Activated T-helper 17 cell treated with anti-CD3 and anti-CD28 coated beads, Interleukin-2, amount 50 U/mL, for 72 hours (primary cell): ENCODE data around the gene BBX. TPM values are rescaled to one million over a fixed set of nuclear protein-coding genes. Genes with fewer than 3 reads are reported as not detected.
A peak's percentile ranks its signal among the peaks of the same experiment; 100 is the strongest.

Source experiments
- ATAC-seq: fragments of 150-1000 bp; cut with Tn5 transposase; replicated peaks from 2 replicates; pipeline ENCODE4 v1.10.0; 2021; ENCODE audit warnings: mild to moderate bottlenecking, moderate library complexity
- H3K27ac Mint-ChIP-seq: one replicate; pipeline ENCODE4 v1.8.0; 2022; ENCODE audit warnings: mixed read lengths
- H3K27me3 Mint-ChIP-seq: one replicate; pipeline ENCODE4 v1.8.0; 2022; ENCODE audit warnings: mixed read lengths
- H3K36me3 Mint-ChIP-seq: one replicate; pipeline ENCODE4 v1.8.0; 2022; ENCODE audit warnings: low read depth, mild to moderate bottlenecking, mixed read lengths
- H3K4me1 Mint-ChIP-seq: one replicate; pipeline ENCODE4 v1.8.0; 2022; ENCODE audit warnings: mixed read lengths
- H3K4me3 Mint-ChIP-seq: one replicate; pipeline ENCODE4 v1.8.0; 2022; ENCODE audit warnings: mild to moderate bottlenecking, mixed read lengths
- H3K9me3 Mint-ChIP-seq: one replicate; pipeline ENCODE4 v1.8.0; 2022; ENCODE audit warnings: mixed read lengths
- total RNA-seq, 2 donors: library from RNA; stranded (reverse); gene quantifications; one replicate each; pipeline ENCODE4 v1.2.3, GENCODE V29; 2022

BBX gene
- total RNA-seq, 2 donors from 2014 or later = 29.3 to 32.8 TPM

GRCh38 chr3:107798381-107798780 is 275.6 kb downstream of the BBX start:
- Mint-ChIP-seq H3K4me3 (no peak overlapping the region), H3K36me3 (peaks cover 77% of the 10 kb centered on the region), H3K27ac (no peak overlapping the region), H3K4me1 (peaks cover 4% of the 10 kb centered on the region), H3K27me3 (no peaks in the 10 kb centered on the region), H3K9me3 (no peaks in the 10 kb centered on the region)
- no peak for ATAC-seq

GRCh38 chr3:107800710-107801109 is 277.9 kb downstream of the BBX start:
- Mint-ChIP-seq H3K4me1 (peaks cover under 1% of the 10 kb centered on the region), H3K27me3 (no peaks in the 10 kb centered on the region), H3K27ac (no peak overlapping the region), H3K36me3 (peaks cover 86% of the 10 kb centered on the region), H3K4me3 (no peak overlapping the region), H3K9me3 (no peaks in the 10 kb centered on the region)
- no peak for ATAC-seq

GRCh38 chr3:107803170-107803569 is 280.4 kb downstream of the BBX start:
- Mint-ChIP-seq H3K27me3 (no peaks in the 10 kb centered on the region), H3K27ac (peak overlapping the region; percentile 14), H3K4me1 (no peaks in the 10 kb centered on the region), H3K4me3 (no peak overlapping the region), H3K36me3 (peaks cover 96% of the 10 kb centered on the region), H3K9me3 (no peaks in the 10 kb centered on the region)
- no peak for ATAC-seq

GRCh38 chr3:107806021-107806420 is 283.3 kb downstream of the BBX start:
- H3K4me3 Mint-ChIP-seq = no peak overlapping the region

GRCh38 chr3:107806536-107806935 is 283.8 kb downstream of the BBX start:
- Mint-ChIP-seq H3K36me3 (peaks cover 82% of the 10 kb centered on the region), H3K4me3 (no peak overlapping the region), H3K9me3 (no peaks in the 10 kb centered on the region), H3K27me3 (no peaks in the 10 kb centered on the region), H3K27ac (no peak overlapping the region), H3K4me1 (peaks cover 6% of the 10 kb centered on the region)
- ATAC-seq = no peak

More at GRCh38 chr3:107806021-107806420, 283.3 kb downstream of the BBX start:
- ATAC-seq = no peak
- Mint-ChIP-seq H3K9me3 (no peaks in the 10 kb centered on the region), H3K36me3 (peaks cover 87% of the 10 kb centered on the region), H3K4me1 (peaks cover 6% of the 10 kb centered on the region), H3K27ac (no peak overlapping the region), H3K27me3 (no peaks in the 10 kb centered on the region)

- Mint-ChIP-seq H3K27ac (no peak overlapping the region), H3K36me3 (peaks cover 43% of the 10 kb centered on the region), H3K4me3 (no peak overlapping the region), H3K9me3 (no peaks in the 10 kb centered on the region), H3K27me3 (no peaks in the 10 kb centered on the region), H3K4me1 (peaks cover 6% of the 10 kb centered on the region)
- ATAC-seq = peak; percentile 52
Observed at GRCh38 chr3:107810171-107811071, 287.7 kb downstream of the BBX start.

- peaks cover 20% of the 10 kb centered on the region for H3K36me3 Mint-ChIP-seq
- ATAC-seq = no peak
- peak overlapping the region; percentile 80 for H3K27ac Mint-ChIP-seq
- H3K27me3 Mint-ChIP-seq = no peaks in the 10 kb centered on the region
- no peaks in the 10 kb centered on the region for H3K9me3 Mint-ChIP-seq
- no peak overlapping the region for H3K4me3 Mint-ChIP-seq
- peaks cover 6% of the 10 kb centered on the region for H3K4me1 Mint-ChIP-seq
Observed at GRCh38 chr3:107813026-107813425, 290.3 kb downstream of the BBX start.

- Mint-ChIP-seq H3K9me3 (no peaks in the 10 kb centered on the region), H3K27ac (no peak overlapping the region), H3K36me3 (no peaks in the 10 kb centered on the region), H3K27me3 (peaks cover 6% of the 10 kb centered on the region), H3K4me3 (no peak overlapping the region), H3K4me1 (no peaks in the 10 kb centered on the region)
- no peak for ATAC-seq
Observed at GRCh38 chr3:107816107-107816506, 293.3 kb downstream of the BBX start.

GRCh38 chr3:107817076-107817475 is 294.3 kb downstream of the BBX start:
- H3K27ac Mint-ChIP-seq = no peak overlapping the region
- no peak overlapping the region for H3K4me3 Mint-ChIP-seq
- H3K27me3 Mint-ChIP-seq = peaks cover 10% of the 10 kb centered on the region
- H3K4me1 Mint-ChIP-seq = no peaks in the 10 kb centered on the region
- ATAC-seq = no peak
- no peaks in the 10 kb centered on the region for H3K36me3 Mint-ChIP-seq
- no peaks in the 10 kb centered on the region for H3K9me3 Mint-ChIP-seq

GRCh38 chr3:107818025-107818424 is 295.3 kb downstream of the BBX start:
- ATAC-seq = no peak
- Mint-ChIP-seq H3K4me1 (no peaks in the 10 kb centered on the region), H3K4me3 (no peak overlapping the region), H3K27me3 (peaks cover 11% of the 10 kb centered on the region), H3K9me3 (no peaks in the 10 kb centered on the region), H3K36me3 (no peaks in the 10 kb centered on the region), H3K27ac (no peak overlapping the region)

- Mint-ChIP-seq H3K27ac (no peak overlapping the region), H3K9me3 (no peaks in the 10 kb centered on the region), H3K4me1 (no peaks in the 10 kb centered on the region), H3K4me3 (no peak overlapping the region), H3K27me3 (peaks cover 17% of the 10 kb centered on the region), H3K36me3 (no peaks in the 10 kb centered on the region)
- no peak for ATAC-seq
Observed at GRCh38 chr3:107819656-107820055, 296.9 kb downstream of the BBX start.

GRCh38 chr3:107822308-107822707 is 299.5 kb downstream of the BBX start:
- H3K4me1 Mint-ChIP-seq = no peaks in the 10 kb centered on the region
- no peaks in the 10 kb centered on the region for H3K9me3 Mint-ChIP-seq
- no peaks in the 10 kb centered on the region for H3K36me3 Mint-ChIP-seq
- ATAC-seq = no peak
- no peak overlapping the region for H3K27ac Mint-ChIP-seq
- H3K27me3 Mint-ChIP-seq = peaks cover 17% of the 10 kb centered on the region
- H3K4me3 Mint-ChIP-seq = no peak overlapping the region

- H3K27me3 Mint-ChIP-seq = peaks cover 12% of the 10 kb centered on the region
- H3K4me1 Mint-ChIP-seq = no peaks in the 10 kb centered on the region
- no peak overlapping the region for H3K4me3 Mint-ChIP-seq
- ATAC-seq = no peak
- no peaks in the 10 kb centered on the region for H3K36me3 Mint-ChIP-seq
- H3K9me3 Mint-ChIP-seq = no peaks in the 10 kb centered on the region
- H3K27ac Mint-ChIP-seq = no peak overlapping the region
Observed at GRCh38 chr3:107824822-107825371, 302.1 kb downstream of the BBX start.

- no peaks in the 10 kb centered on the region for H3K36me3 Mint-ChIP-seq
Observed at GRCh38 chr3:107825556-107825955, 302.8 kb downstream of the BBX start.

GRCh38 chr3:107826727-107827126 is 304.0 kb downstream of the BBX start:
- Mint-ChIP-seq H3K36me3 (no peaks in the 10 kb centered on the region), H3K4me1 (no peaks in the 10 kb centered on the region), H3K9me3 (no peaks in the 10 kb centered on the region), H3K4me3 (no peak overlapping the region), H3K27ac (no peak overlapping the region), H3K27me3 (peaks cover 10% of the 10 kb centered on the region)
- ATAC-seq = no peak

More at GRCh38 chr3:107825556-107825955, 302.8 kb downstream of the BBX start:
- no peaks in the 10 kb centered on the region for H3K4me1 Mint-ChIP-seq
- H3K9me3 Mint-ChIP-seq = no peaks in the 10 kb centered on the region
- no peak overlapping the region for H3K4me3 Mint-ChIP-seq
- H3K27me3 Mint-ChIP-seq = peaks cover 11% of the 10 kb centered on the region
- H3K27ac Mint-ChIP-seq = no peak overlapping the region
- no peak for ATAC-seq
